Measurements from ENCODE around the gene COA7. TPM values are rescaled to one million over a fixed set of nuclear protein-coding genes. Genes with fewer than 3 reads are reported as not detected.

Gene COA7
- total RNA-seq, 1 donor from 2014 or later: 13.0 TPM

DNA sequence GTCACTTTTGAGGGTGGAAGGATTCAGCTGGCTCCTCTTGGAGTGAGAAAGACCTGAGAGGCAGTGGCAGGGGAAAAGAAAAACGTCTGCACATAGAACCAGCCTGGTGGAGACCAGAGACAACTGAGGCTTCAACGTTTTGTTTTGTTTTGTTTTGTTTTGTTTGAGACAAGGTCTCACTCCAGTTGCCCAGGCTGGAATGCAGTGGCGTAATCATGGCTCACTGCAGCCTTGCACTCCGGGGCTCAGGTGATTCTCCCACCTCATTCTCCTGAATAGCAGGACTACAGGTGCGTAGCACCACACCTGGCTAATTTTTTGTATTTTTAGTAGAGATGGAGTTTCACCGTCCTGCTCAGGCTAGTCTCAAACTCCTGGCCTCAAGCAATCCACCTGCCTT is 52.9 kb downstream of the COA7 start:
- Histone ChIP-seq H3K4me3 (ENCODE audit: low read depth, low read length) (no peak overlapping the region), H3K36me3 (ENCODE audit: control insufficient read depth, insufficient read depth, low read length) (no peaks in the 10 kb centered on the region), H3K27me3 (ENCODE audit: control insufficient read depth, insufficient read depth, low read length) (no peaks in the 10 kb centered on the region)
- TF ChIP-seq, protein P1, sequence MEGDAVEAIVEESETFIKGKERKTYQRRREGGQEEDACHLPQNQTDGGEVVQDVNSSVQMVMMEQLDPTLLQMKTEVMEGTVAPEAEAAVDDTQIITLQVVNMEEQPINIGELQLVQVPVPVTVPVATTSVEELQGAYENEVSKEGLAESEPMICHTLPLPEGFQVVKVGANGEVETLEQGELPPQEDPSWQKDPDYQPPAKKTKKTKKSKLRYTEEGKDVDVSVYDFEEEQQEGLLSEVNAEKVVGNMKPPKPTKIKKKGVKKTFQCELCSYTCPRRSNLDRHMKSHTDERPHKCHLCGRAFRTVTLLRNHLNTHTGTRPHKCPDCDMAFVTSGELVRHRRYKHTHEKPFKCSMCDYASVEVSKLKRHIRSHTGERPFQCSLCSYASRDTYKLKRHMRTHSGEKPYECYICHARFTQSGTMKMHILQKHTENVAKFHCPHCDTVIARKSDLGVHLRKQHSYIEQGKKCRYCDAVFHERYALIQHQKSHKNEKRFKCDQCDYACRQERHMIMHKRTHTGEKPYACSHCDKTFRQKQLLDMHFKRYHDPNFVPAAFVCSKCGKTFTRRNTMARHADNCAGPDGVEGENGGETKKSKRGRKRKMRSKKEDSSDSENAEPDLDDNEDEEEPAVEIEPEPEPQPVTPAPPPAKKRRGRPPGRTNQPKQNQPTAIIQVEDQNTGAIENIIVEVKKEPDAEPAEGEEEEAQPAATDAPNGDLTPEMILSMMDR (IDR thresholded peaks at IDR 0.05; ENCODE audit: insufficient read depth, low read length, poor library complexity, severe bottlenecking): no peak
- DNase-seq (ENCODE audit: low read depth): no peak

DNA sequence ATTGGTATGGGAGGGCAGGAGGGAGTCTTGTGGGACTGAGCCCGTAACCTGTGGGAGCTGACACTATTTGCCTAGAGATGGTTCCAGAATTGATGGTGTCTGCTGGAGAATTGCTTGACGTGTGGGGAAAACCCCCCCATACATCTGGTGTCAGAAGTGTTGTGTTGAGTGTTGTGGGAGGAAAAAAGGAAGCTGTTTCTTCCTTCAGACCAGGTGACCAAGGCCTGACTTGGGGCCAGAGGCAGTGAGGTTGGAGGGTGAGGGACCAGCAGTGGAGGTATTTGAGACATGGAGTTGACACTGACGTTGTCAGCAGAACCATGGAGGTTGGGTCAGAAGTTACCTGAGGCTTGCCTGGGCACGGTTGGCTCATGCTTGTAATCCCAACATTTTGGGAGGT is 56.8 kb downstream of the COA7 start:
- no peak overlapping the region for H3K4me3 ChIP-seq (ENCODE audit: low read depth, low read length)
- no peaks in the 10 kb centered on the region for H3K27me3 ChIP-seq (ENCODE audit: control insufficient read depth, insufficient read depth, low read length)
- TF ChIP-seq, protein P1 (IDR thresholded peaks at IDR 0.05; ENCODE audit: insufficient read depth, low read length, poor library complexity, severe bottlenecking): no peak
- no peak for DNase-seq (ENCODE audit: low read depth)
- no peaks in the 10 kb centered on the region for H3K36me3 ChIP-seq (ENCODE audit: control insufficient read depth, insufficient read depth, low read length)

DNA sequence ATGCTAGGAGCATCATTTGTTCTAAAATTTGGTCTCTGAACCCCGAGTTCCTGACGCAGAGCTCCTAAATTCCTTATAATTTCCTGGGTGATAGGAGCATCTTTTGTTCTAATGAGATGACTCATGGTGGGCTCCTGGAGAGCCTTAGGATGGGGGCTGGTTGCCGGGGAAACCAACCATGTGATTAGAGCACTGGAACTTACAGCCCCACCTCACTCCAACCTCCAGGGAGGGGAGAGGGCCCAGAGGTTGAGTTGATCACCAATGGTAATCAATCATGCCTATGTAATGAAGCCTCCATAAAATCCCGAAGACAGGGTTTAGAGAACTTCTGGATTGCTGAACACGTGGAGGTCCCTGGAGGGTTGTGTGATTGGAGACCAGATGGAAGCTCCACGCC is 57.5 kb downstream of the COA7 start:
- Histone ChIP-seq H3K36me3 (ENCODE audit: control insufficient read depth, insufficient read depth, low read length) (no peaks in the 10 kb centered on the region), H3K27me3 (ENCODE audit: control insufficient read depth, insufficient read depth, low read length) (no peaks in the 10 kb centered on the region), H3K4me3 (ENCODE audit: low read depth, low read length) (no peak overlapping the region)
- DNase-seq (ENCODE audit: low read depth): no peak
- TF ChIP-seq, protein P1 (IDR thresholded peaks at IDR 0.05; ENCODE audit: insufficient read depth, low read length, poor library complexity, severe bottlenecking): no peak

DNA sequence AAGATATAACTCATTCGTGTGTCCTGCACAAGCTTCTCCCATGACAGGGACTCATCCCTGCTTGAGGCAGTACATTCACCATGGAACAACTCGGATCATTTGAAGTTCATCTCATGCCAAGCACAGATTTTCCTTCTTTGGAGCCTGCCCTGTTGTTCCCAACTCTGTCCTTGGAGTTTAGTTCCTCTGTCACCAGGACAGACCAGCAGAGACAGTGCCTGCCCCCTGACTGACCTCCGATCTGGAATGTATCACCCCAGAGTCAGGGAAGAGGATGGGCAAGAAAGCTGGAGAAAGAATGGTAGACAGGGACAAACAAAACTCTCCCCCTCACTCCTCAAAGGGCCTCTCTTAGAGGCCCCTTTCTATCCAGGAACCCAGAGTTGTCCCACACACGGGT is 60.2 kb downstream of the COA7 start:
- TF ChIP-seq, protein P1 (IDR thresholded peaks at IDR 0.05; ENCODE audit: insufficient read depth, low read length, poor library complexity, severe bottlenecking): no peak
- no peaks in the 10 kb centered on the region for H3K36me3 ChIP-seq (ENCODE audit: control insufficient read depth, insufficient read depth, low read length)
- H3K4me3 ChIP-seq (ENCODE audit: low read depth, low read length): no peak overlapping the region
- peaks cover 6% of the 10 kb centered on the region for H3K27me3 ChIP-seq (ENCODE audit: control insufficient read depth, insufficient read depth, low read length)
- DNase-seq (ENCODE audit: low read depth): no peak

GRCh38 chr1:52636721-52637695 is 61.1 kb downstream of the COA7 start:
- H3K27me3 ChIP-seq (ENCODE audit: control insufficient read depth, insufficient read depth, low read length): peaks cover 14% of the 10 kb centered on the region
- H3K36me3 ChIP-seq (ENCODE audit: control insufficient read depth, insufficient read depth, low read length): no peaks in the 10 kb centered on the region
- no peak overlapping the region for H3K4me3 ChIP-seq (ENCODE audit: low read depth, low read length)
- TF ChIP-seq, protein P1 (IDR thresholded peaks at IDR 0.05; ENCODE audit: insufficient read depth, low read length, poor library complexity, severe bottlenecking): no peak
- DNase-seq (ENCODE audit: low read depth): no peak

Measured in kidney epithelial cell (primary cell).